Kidney (tissue), 14 donors: Measurements from ENCODE around the gene TOMM20. TPM values are rescaled to one million over a fixed set of nuclear protein-coding genes. Genes with fewer than 3 reads are reported as not detected.

Experiments used
- DNase-seq, 5 donors: peaks; one replicate each; pipeline ENCODE4 v3.0.0-alpha.2; 2013 to 2020
- FAIRE-seq: peaks from 2 replicates; lab custom pipeline; 2012; peaks lifted over from hg19 to GRCh38; lab: Jason Lieb, UNC
- H3K27ac ChIP-seq, 2 donors: one replicate each; pipeline ENCODE4 v1.7.0; 2013; ENCODE audit warnings: low read depth in 2 of 2, low read length in 2 of 2, inconsistent platforms in 1 of 2
- H3K27me3 ChIP-seq: one replicate; pipeline ENCODE4 v1.7.1; 2013; ENCODE audit warnings: low read length, inconsistent platforms; ENCODE audit not compliant: control insufficient read depth, insufficient read depth
- H3K36me3 ChIP-seq, 3 donors: one replicate each; pipeline versions ENCODE4 v1.7.0 to v1.7.1; 2013; ENCODE audit warnings: low read length in 3 of 3, control low read depth in 1 of 3, inconsistent platforms in 1 of 3; ENCODE audit not compliant: insufficient read depth in 3 of 3, control insufficient read depth in 2 of 3
- H3K4me1 ChIP-seq, 3 donors: one replicate each; pipeline versions ENCODE4 v1.7.0 to v1.7.1; 2013; ENCODE audit warnings: low read length in 3 of 3, inconsistent platforms in 1 of 3, low read depth in 1 of 3; ENCODE audit not compliant: control insufficient read depth in 2 of 3, insufficient read depth in 2 of 3
- H3K4me3 ChIP-seq, 3 donors: one replicate each; pipeline versions ENCODE4 v1.7.0 to v1.8.1; 2013; ENCODE audit warnings: low read length in 3 of 3, control low read depth in 1 of 3, inconsistent platforms in 1 of 3
- H3K9ac ChIP-seq, 3 donors: one replicate each; pipeline versions ENCODE4 v1.7.0 to v1.7.1; 2013; ENCODE audit warnings: low read length in 3 of 3, control low read depth in 1 of 3, inconsistent platforms in 1 of 3
- H3K9me3 ChIP-seq, 3 donors: one replicate each; pipeline versions ENCODE4 v1.7.0 to v1.7.1; 2013; ENCODE audit warnings: low read length in 3 of 3, control low read depth in 1 of 3, inconsistent platforms in 1 of 3; ENCODE audit not compliant: control insufficient read depth in 2 of 3, insufficient read depth in 1 of 3
- intact Hi-C: fragments of 100-400 bp; cut with DNase I; formaldehyde crosslinking; loops from one replicate; pipeline ENCODE4 v1.11.1; 2022
- polyA plus RNA-seq: library from polyadenylated mRNA; stranded (reverse); fragments of 350-450 nt; fragmentation: Illumina TruSeq; extraction: RNeasy Lipid Tissue Mini Kit (QIAGEN cat#74804); gene quantifications from one replicate; pipeline ENCODE4 v1.2.3, GENCODE V29; 2014; ENCODE audit warnings: low read depth, low replicate concordance; ENCODE audit not compliant: insufficient read depth
- total RNA-seq: library from RNA; stranded (reverse); fragmentation: NEBNext Ultra II Directional; extraction: Animal tissue kit (Norgen Biotek cat#: 25700); gene quantifications from one replicate; pipeline ENCODE4 v1.2.1, GENCODE V29; 2021
- TF ChIP-seq, protein P1 (sequence below): IDR thresholded peaks from 3 replicates; pipeline ENCODE4 v1.5.1; 2012; ENCODE audit warnings: mild to moderate bottlenecking, moderate library complexity, borderline replicate concordance; ENCODE audit not compliant: insufficient read depth; ENCODE audit errors: extremely low read depth
- donor health status: control.
- donor health status: control.
- donor health status: control.
- donor health status: control.
- donor health status: control.
- donor health status: DM: yes; HTN: yes; CAD: no.
- donor health status: Normal renal cell carcinoma (clear cell type).

TOMM20 gene
- total and polyA plus RNA-seq, 2 donors from 2014 or later, result 96.4 to 102 TPM

DNA sequence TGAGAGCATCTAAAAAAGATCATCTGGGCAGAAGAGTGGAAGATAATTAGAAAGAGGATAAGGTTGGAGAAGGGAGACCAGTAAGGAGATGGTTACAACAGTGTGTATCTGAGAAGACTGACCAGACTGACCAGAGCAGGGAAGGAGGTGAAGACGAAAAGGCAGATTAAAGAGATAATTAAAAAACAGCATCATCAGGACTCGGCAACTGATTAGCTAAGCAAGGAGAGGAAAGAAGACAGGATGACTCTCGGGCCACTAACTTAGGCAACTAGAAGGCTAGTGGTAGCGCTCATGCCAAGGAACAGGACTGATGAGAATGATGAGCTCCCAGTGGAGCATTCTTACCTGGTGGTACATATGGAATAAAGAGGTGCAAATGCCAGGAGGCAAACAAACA, 28.5 kb upstream of the TOMM20 start:
- intact Hi-C loops, result no loop called here
- peaks cover 0 to 11% (median 7%) of the 10 kb centered on the region in 3 donors for H3K4me1 ChIP-seq
- H3K4me3 ChIP-seq, result no peak overlapping the region
- H3K36me3 ChIP-seq, result peaks cover 7 to 23% (median 11%) of the 10 kb centered on the region in 3 donors
- no peak overlapping the region for H3K9ac ChIP-seq
- FAIRE-seq (no peak), DNase-seq (no peak)
- H3K9me3 ChIP-seq, result no peaks in the 10 kb centered on the region
- TF ChIP-seq, protein P1, sequence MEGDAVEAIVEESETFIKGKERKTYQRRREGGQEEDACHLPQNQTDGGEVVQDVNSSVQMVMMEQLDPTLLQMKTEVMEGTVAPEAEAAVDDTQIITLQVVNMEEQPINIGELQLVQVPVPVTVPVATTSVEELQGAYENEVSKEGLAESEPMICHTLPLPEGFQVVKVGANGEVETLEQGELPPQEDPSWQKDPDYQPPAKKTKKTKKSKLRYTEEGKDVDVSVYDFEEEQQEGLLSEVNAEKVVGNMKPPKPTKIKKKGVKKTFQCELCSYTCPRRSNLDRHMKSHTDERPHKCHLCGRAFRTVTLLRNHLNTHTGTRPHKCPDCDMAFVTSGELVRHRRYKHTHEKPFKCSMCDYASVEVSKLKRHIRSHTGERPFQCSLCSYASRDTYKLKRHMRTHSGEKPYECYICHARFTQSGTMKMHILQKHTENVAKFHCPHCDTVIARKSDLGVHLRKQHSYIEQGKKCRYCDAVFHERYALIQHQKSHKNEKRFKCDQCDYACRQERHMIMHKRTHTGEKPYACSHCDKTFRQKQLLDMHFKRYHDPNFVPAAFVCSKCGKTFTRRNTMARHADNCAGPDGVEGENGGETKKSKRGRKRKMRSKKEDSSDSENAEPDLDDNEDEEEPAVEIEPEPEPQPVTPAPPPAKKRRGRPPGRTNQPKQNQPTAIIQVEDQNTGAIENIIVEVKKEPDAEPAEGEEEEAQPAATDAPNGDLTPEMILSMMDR, result no peak
- H3K27ac ChIP-seq, result no peak overlapping the region
- no peaks in the 10 kb centered on the region for H3K27me3 ChIP-seq

DNA sequence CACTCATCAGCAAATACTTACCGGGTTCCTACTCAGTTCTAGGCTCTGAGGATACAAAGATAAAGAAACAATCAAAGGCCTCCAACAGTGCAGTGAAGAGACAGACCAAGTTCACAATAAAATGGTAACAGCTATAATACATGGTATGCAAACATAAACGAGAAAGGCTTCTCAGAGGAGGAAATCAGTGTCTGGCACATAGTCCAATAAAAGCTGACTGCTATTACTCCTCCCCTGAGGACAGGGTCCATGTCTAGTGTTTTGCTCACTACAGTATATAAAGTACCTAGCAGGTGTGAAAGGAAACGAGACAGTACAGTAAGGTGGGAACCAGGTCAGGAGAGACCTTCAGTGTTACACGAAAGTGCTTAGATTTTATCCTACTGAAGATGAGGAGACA, 28.1 kb upstream of the TOMM20 start:
- H3K9me3 ChIP-seq, result no peaks in the 10 kb centered on the region
- FAIRE-seq (no peak), DNase-seq (no peak)
- intact Hi-C loops, result no loop called here
- H3K9ac ChIP-seq, result no peak overlapping the region
- H3K27ac ChIP-seq, result no peak overlapping the region
- peaks cover 0 to 11% (median 5%) of the 10 kb centered on the region in 3 donors for H3K4me1 ChIP-seq
- H3K4me3 ChIP-seq, result no peak overlapping the region
- H3K36me3 ChIP-seq, result peaks cover 7 to 23% (median 11%) of the 10 kb centered on the region in 3 donors
- H3K27me3 ChIP-seq, result no peaks in the 10 kb centered on the region
- TF ChIP-seq, protein P1, result no peak

DNA sequence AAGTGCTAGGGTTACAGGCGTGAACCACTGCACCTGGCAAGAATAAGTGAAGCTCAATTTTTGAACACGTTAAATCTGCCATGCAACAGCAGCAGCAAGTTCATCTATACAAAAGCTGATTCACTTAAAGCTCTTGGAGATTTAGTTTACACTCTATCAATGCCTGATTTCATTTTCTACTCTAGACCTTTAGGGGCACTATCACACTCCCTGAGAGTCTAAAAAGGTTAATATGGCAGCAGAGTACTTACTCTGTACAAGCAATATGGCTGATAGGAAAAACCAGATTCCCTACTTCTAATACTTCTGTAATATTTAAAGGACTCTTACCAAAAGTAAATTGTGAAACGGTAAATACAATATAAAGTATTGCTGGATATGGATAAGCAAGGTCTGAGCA, 27.6 kb upstream of the TOMM20 start:
- intact Hi-C loops, result no loop called here
- Histone ChIP-seq H3K27me3 (no peaks in the 10 kb centered on the region), H3K4me1 (peaks cover 0 to 11% (median 3%) of the 10 kb centered on the region in 3 donors), H3K4me3 (no peak overlapping the region), H3K27ac (no peak overlapping the region), H3K9me3 (no peaks in the 10 kb centered on the region), H3K36me3 (peaks cover 7 to 27% (median 13%) of the 10 kb centered on the region in 3 donors), H3K9ac (no peak overlapping the region)
- TF ChIP-seq, protein P1, result no peak
- FAIRE-seq (no peak), DNase-seq (no peak)

DNA sequence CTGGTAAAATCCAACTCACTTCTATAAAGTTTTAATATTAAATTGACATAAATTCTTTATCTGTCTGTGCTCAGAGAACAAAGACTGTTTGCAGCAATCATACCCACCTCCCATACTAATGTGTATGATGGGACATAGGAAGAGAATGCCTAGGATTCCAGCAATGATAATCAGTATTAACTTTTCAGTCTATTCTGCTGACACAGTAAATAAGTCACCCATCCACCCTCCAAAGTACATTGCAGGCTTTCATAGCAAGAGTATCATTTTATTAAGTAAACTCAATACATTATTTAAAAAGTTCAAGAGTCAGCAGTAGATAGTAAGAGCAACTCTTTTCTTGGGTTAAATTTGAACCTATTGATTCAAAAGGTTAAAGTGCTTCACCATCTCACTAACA, 23.6 kb upstream of the TOMM20 start:
- Histone ChIP-seq H3K4me3 (no peak overlapping the region), H3K9me3 (no peaks in the 10 kb centered on the region), H3K27ac (no peak overlapping the region), H3K27me3 (no peaks in the 10 kb centered on the region), H3K36me3 (peaks cover 6 to 27% (median 25%) of the 10 kb centered on the region in 3 donors), H3K9ac (no peak overlapping the region), H3K4me1 (no peaks in the 10 kb centered on the region)
- TF ChIP-seq, protein P1, result no peak
- intact Hi-C loops, result no loop called here
- FAIRE-seq, result no peak
- no peak for DNase-seq
